A549 (cell line): ENCODE results near the gene SLC22A7.

ENCODE experiments used
- CEBPB ChIP-seq, 2 experiments: fragments of >200 bp in 1 of 2; sonication (Bioruptor Twin) in 1 of 2; formaldehyde crosslinking in 1 of 2; IDR thresholded peaks; 2 replicates each; pipeline ENCODE4 v1.6.1; 2012 to 2016
- CTCF ChIP-seq: fragments of >200 bp; sonication (Bioruptor Twin); formaldehyde crosslinking; IDR thresholded peaks from 3 replicates; pipeline ENCODE4 v1.5.1; 2016
- ELK1 ChIP-seq: fragments of 150-350 bp; IDR thresholded peaks from 2 replicates; pipeline ENCODE4 v1.6.1; 2014; ENCODE audit warnings: low read depth, mild to moderate bottlenecking, low read length
- JUNB ChIP-seq: fragments of >200 bp; sonication (Bioruptor Twin); formaldehyde crosslinking; IDR thresholded peaks from 2 replicates; pipeline ENCODE4 v1.6.1; 2016
- POLR2A ChIP-seq: IDR thresholded peaks from 2 replicates; pipeline ENCODE4 v1.6.1; 2012; ENCODE audit warnings: mild to moderate bottlenecking, low read length

- TF ChIP-seq CEBPB (IDR thresholded peaks at IDR 0.05), result no peak
- TF ChIP-seq JUNB, result no peak
- TF ChIP-seq POLR2A, result no peak
- no peak for TF ChIP-seq ELK1
- TF ChIP-seq CTCF, result no peak
Observed at GRCh38 chr6:43271103-43271815, 26.8 kb upstream of the SLC22A7 start.
